Erythroblast (primary cell): ENCODE results near the gene TOX4.

Experiments used
- DNase-seq, 2 experiments: peaks; one replicate each; lab custom pipeline; 2025; lab: John Stamatoyannopoulos, UW
- GATA1 ChIP-seq: IDR thresholded peaks from 2 replicates; pipeline ENCODE4 v1.6.1; 2011; ENCODE audit warnings: low read depth, mild to moderate bottlenecking, control low read depth, low read length, moderate library complexity
- POLR2A ChIP-seq: IDR thresholded peaks from 2 replicates; pipeline ENCODE4 v1.6.1; 2011; ENCODE audit warnings: mild to moderate bottlenecking, low read length

The TOX4 gene

GRCh38 chr14:21518725-21519124, 41.7 kb downstream of the TOX4 start:
- no peak for DNase-seq
- no peak for TF ChIP-seq POLR2A
- no peak for TF ChIP-seq GATA1

GRCh38 chr14:21520767-21521166, 43.8 kb downstream of the TOX4 start:
- TF ChIP-seq POLR2A (no peak), GATA1 (no peak)
- no peak for DNase-seq

GRCh38 chr14:21521501-21521900, 44.5 kb downstream of the TOX4 start:
- no peak for DNase-seq
- no peak for TF ChIP-seq POLR2A
- no peak for TF ChIP-seq GATA1

- no peak for TF ChIP-seq GATA1
- TF ChIP-seq POLR2A, result no peak
- DNase-seq, result no peak
Observed at GRCh38 chr14:21523203-21523602, 46.2 kb downstream of the TOX4 start.

- DNase-seq, result no peak
- TF ChIP-seq POLR2A (no peak), GATA1 (no peak)
Observed at GRCh38 chr14:21524575-21525490, 47.8 kb downstream of the TOX4 start.

GRCh38 chr14:21525571-21525961, 48.6 kb downstream of the TOX4 start:
- no peak for TF ChIP-seq POLR2A
- TF ChIP-seq GATA1, result no peak
- DNase-seq, result no peak

- TF ChIP-seq POLR2A (no peak), GATA1 (no peak)
- peak; percentile 67 to 71 for DNase-seq
Observed at GRCh38 chr14:21525962-21526671, 49.1 kb downstream of the TOX4 start, which contains the start of gene SALL2. SALL2 (minus strand) TSS chr14:21526346; CDS start chr14:21526127, 219 bp downstream.

- no peak for TF ChIP-seq POLR2A
- no peak for TF ChIP-seq GATA1
- DNase-seq, result peak in 1 of 2 experiments; percentile 26
Observed at GRCh38 chr14:21526672-21527317, 49.8 kb downstream of the TOX4 start.

GRCh38 chr14:21527318-21527679, 50.3 kb downstream of the TOX4 start:
- TF ChIP-seq GATA1, result no peak
- TF ChIP-seq POLR2A, result no peak
- DNase-seq, result no peak

GRCh38 chr14:21528381-21529348, 51.7 kb downstream of the TOX4 start:
- TF ChIP-seq POLR2A, result no peak
- no peak for TF ChIP-seq GATA1
- peak; percentile 42 to 60 for DNase-seq

- no peak for DNase-seq
- TF ChIP-seq GATA1, result no peak
- TF ChIP-seq POLR2A, result no peak
Observed at GRCh38 chr14:21529515-21529914, 52.5 kb downstream of the TOX4 start.

GRCh38 chr14:21533294-21533693, 56.3 kb downstream of the TOX4 start:
- DNase-seq, result no peak
- TF ChIP-seq GATA1 (no peak), POLR2A (no peak)
